T-helper 1 cell (primary cell): ENCODE data around the gene CSMD2.

Experiments used
- DNase-seq, 5 donors: peaks; one replicate each; pipeline ENCODE4 v3.0.0-alpha.2; 2012 to 2020

The CSMD2 gene

GRCh38 chr1:33955096-33955495, 209.9 kb downstream of the CSMD2 start:
- no peak for DNase-seq

- no peak for DNase-seq
Measured at GRCh38 chr1:33949570-33949969, 215.5 kb downstream of the CSMD2 start.

- DNase-seq = no peak
Measured at GRCh38 chr1:33948291-33948690, 216.7 kb downstream of the CSMD2 start.

GRCh38 chr1:33946836-33947235, 218.2 kb downstream of the CSMD2 start:
- no peak for DNase-seq

- no peak for DNase-seq
Measured at GRCh38 chr1:33944846-33945245, 220.2 kb downstream of the CSMD2 start.

- DNase-seq = no peak
Measured at GRCh38 chr1:33943978-33944377, 221.1 kb downstream of the CSMD2 start.

- no peak for DNase-seq
Measured at GRCh38 chr1:33932871-33933270, 232.2 kb downstream of the CSMD2 start.

GRCh38 chr1:33931111-33931475, 233.9 kb downstream of the CSMD2 start:
- DNase-seq = no peak

- DNase-seq = no peak
Measured at GRCh38 chr1:33930346-33931110, 234.5 kb downstream of the CSMD2 start.

GRCh38 chr1:33928251-33928650, 236.8 kb downstream of the CSMD2 start:
- no peak for DNase-seq

GRCh38 chr1:33927721-33928120, 237.3 kb downstream of the CSMD2 start:
- no peak for DNase-seq

- no peak for DNase-seq
Measured at GRCh38 chr1:33925586-33925985, 239.4 kb downstream of the CSMD2 start.

- no peak for DNase-seq
Measured at GRCh38 chr1:33921281-33921680, 243.7 kb downstream of the CSMD2 start.

GRCh38 chr1:33918368-33918767, 246.7 kb downstream of the CSMD2 start:
- no peak for DNase-seq

- DNase-seq = no peak
Measured at GRCh38 chr1:33916786-33917185, 248.2 kb downstream of the CSMD2 start.

GRCh38 chr1:33914531-33914930, 250.5 kb downstream of the CSMD2 start:
- no peak for DNase-seq

GRCh38 chr1:33908324-33908956, 256.6 kb downstream of the CSMD2 start:
- no peak for DNase-seq

- no peak for DNase-seq
Measured at GRCh38 chr1:33906156-33906555, 258.9 kb downstream of the CSMD2 start.

- no peak for DNase-seq
Measured at GRCh38 chr1:33905241-33905640, 259.8 kb downstream of the CSMD2 start.

- no peak for DNase-seq
Measured at GRCh38 chr1:33903210-33903589, 261.8 kb downstream of the CSMD2 start.

- no peak for DNase-seq
Measured at GRCh38 chr1:33902486-33903209, 262.4 kb downstream of the CSMD2 start.

GRCh38 chr1:33899746-33900145, 265.3 kb downstream of the CSMD2 start:
- DNase-seq = no peak

- no peak for DNase-seq
Measured at GRCh38 chr1:33898881-33899280, 266.1 kb downstream of the CSMD2 start.

- DNase-seq = no peak
Measured at GRCh38 chr1:33898406-33898805, 266.6 kb downstream of the CSMD2 start.
